Renal pelvis (tissue), 12 donors: Measurements from ENCODE around the gene GMCL2. TPM values are rescaled to one million over a fixed set of nuclear protein-coding genes. Genes with fewer than 3 reads are reported as not detected.
"Not testable (repeated sequence)": the region's sequence is repeated elsewhere in the genome, so short reads cannot be mapped to it uniquely, and the experiment has no call there.

Source experiments
- DNase-seq: peaks from one replicate; pipeline ENCODE4 v3.0.0-alpha.2; 2013
- long read RNA-seq, 16 experiments: transcript quantifications; one replicate each; lab custom pipeline, GENCODE V29; 2026
- polyA plus RNA-seq, 3 donors: library from polyadenylated mRNA; unstranded; fragments of 120-200 nt; gene quantifications; one replicate each; pipeline ENCODE4 v1.2.1, GENCODE V29; 2013; ENCODE audit not compliant: insufficient read length in 3 of 3

The GMCL2 gene, protein sequence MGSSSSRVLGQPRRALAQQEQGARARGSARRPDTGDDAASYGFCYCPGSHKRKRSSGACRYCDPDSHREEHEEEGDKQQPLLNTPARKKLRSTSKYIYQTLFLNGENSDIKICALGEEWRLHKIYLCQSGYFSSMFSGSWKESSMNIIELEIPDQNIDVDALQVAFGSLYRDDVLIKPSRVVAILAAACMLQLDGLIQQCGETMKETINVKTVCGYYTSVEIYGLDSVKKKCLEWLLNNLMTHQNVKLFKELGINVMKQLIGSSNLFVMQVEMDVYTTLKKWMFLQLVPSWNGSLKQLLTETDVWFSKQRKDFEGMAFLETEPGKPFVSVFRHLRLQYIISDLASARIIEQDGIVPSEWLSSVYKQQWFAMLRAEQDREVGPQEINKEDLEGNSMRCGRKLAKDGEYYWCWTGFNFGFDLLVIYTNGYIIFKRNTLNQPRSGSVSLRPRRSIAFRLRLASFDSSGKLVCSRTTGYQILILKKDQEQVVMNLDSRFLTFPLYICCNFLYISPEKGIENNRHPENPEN
- polyA plus RNA-seq = not detected
- long read RNA-seq, donor 1 = 0 reads
- long read RNA-seq, donor 2 = 0 reads
- long read RNA-seq, donor 3 = 0 reads
- long read RNA-seq, donor 4 = 0 reads
- long read RNA-seq, donor 5 = 0 reads
- long read RNA-seq, donor 6 = 0 reads
- long read RNA-seq, donor 7 = 0 reads
- long read RNA-seq, donor 8 = 0 reads
- long read RNA-seq, donor 9 = 0 reads
- long read RNA-seq, donor 10 = 0 reads
- long read RNA-seq, donor 11 = 0 reads
- long read RNA-seq, donor 12, partial matches to known transcripts = 312 of 382 reads
- long read RNA-seq, donor 12, other reads (novel, unspliced or antisense) = 70 of 382 reads
- long read RNA-seq, donor 13 = 0 reads
- long read RNA-seq, donor 14, partial matches to known transcripts = 449 of 491 reads
- long read RNA-seq, donor 14, other reads (novel, unspliced or antisense) = 40 of 491 reads
- long read RNA-seq, donor 15 = 0 reads
- long read RNA-seq, donor 16 = 0 reads

DNA sequence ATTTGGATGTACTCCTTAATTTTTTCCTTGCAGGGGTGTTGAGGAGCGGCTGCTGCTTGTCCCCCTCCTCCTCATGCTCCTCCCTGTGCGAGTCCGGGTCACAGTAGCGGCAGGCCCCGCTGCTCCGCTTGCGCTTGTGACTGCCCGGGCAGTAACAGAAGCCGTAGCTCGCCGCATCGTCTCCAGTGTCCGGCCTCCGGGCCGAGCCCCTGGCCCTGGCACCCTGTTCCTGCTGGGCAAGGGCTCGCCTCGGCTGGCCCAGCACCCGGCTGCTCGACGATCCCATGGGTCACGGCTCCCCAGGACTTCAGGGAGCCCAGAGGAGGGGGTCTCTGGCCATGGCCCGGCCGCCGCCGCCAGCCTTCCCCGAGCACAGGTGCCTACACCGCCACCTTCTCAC is at the start of gene GMCL2:
Gene GMCL2, minus strand, starts transcription at position 358 of the 400 bp plus-strand sequence. Its CDS starts 72 bp downstream, at position 286.
- DNase-seq = no peak

DNA sequence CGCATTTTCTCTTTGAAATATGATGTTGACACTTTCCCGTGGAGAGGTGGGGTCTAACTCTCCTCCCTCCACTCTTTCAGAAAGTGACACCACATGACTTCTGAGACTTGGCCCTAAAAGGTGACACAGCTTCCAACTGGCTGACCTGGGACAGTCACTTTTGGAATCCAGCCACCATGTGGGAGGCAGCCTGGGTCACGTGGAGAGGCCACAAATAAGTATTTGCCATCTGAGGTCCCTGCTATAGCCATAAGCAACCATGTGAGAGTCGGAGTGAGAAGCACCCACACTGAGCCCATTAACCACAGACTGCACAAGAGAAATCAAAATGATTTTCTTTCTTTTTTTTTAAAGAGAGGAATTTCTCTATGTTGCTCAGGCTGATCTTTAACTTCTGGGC is 49.5 kb upstream of the GMCL2 start:
- DNase-seq = no peak

DNA sequence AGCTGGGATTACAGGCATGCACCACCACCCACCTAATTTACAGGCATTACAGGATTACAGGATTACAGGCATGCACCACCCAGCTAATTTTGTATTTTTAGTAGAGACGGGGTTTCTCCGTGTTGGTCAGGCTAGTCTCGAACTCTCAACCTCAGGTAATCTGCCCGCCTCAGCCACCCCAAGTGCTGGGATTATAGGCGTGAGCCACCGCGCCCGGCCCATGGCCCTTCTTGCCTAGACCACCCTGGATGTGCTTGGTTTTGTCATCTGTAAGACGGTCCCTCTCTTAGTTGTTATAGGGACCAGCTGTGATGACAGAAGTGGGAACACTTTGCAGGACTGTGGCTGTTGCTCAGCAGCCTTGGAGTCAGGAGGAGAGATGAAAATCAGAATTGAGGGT is 49.0 kb upstream of the GMCL2 start:
- no peak for DNase-seq

DNA sequence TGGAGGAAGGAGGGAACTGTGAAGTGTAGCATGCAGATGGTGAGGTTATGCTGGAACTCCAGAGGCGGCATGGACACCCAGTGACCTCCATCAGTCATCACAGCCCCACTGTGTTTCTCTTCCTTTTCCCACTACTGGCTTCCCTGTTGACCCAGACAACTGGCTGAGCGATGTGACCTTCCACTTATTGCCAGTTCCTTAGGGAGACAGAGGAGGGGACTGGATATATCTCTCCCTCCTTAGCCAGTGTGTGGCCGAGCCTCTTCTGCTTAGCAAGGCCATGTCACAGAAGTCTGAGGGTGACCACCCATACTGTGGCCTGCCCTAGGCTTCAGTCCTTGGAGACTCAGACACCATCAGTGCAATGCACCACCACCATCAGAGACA is 48.4 kb upstream of the GMCL2 start:
- no peak for DNase-seq

DNA sequence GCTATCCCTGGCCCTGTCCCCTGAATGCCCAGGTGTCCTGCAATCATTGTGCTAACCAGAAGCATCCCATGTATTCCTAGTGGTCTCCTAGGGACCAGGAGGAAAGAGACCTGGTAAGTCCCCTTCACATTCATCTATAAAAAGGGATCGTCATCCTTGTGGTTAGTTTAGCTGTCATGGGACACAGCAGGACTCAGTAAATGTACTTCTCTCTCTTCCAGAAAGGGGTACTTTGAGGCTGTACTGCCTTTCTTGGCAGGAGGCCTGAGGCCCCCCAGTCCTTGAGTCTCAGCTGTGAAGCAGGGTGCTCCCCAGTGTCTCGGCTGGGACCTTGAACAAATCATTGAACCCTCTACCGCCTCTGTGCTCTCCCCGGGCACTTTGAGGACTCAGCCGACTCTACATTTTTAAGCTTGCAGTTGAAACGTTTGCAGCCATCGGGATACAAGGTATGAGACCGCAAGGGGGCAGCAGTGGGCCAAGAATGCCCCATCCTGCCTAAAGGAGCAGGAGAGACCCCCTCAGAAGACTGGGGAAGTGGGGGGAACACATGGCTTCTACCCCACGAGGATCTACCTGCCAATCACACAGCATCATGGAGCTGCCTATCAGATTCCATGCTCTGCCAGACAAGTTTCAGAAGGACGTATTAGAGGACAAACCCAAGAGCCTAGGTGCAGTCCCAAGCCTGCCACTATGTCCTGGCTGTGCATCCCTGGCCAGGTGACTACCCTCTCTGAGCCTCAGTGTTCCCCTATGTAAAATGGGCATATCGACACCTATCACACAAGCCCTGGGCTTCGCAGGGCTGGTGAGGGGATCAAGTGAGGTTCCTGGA is 47.8 kb upstream of the GMCL2 start:
- DNase-seq = peak; percentile 67

DNA sequence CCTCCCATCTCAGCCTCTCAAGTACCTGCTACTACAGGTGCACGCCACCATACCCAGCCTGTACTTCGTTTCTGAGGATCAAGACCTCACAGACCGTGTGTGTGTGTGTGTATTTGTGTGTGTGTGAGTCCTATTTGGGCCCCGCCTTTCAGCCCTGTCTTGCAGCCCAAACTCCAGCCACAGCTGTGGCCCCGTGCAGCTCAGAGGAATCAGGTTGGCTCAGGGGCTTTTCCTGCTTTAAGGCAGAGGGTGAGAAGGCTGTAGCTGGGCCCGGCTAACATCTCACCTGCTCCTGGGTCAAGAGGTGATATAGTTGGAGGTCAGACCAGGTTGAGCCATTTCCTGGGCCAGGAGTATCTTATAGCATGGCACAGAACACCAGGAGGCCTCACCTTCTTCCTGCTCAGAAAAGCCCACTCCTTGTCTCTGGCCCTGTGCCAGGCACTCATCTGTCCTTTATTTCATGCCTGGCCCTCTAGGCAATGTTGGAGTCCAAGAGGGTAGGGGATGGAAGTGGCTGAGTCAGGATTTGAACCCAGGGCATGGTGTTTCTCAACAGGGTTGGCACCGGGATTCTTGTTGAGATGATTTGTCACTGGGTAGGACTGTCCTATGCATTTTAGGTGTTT is 47.1 kb upstream of the GMCL2 start:
- no peak for DNase-seq

DNA sequence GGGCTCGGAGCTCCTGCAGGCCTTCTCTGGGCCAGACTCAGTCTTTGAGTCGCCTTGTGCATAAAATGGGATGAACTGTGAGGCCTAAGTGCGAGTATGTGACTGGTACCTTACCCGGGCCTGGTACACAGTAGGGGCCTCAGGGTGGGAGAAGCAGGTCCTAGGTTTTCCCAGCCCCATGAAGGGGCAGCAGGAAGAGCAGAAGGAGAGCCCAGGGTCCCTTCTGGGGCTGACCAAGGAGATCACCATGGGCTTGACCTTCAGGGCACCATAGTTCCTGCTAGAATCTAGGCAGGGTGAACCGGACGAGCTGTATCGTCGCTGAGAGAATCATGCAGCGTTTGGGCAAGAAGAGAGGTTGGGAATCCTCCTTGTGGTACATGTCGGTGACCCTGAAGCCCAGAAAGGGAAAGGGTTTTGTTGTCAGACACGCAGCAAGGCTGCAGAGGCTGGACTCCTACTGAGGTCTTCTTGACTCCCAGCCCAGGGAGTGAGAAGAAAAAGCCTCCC is 45.8 kb upstream of the GMCL2 start:
- no peak for DNase-seq

DNA sequence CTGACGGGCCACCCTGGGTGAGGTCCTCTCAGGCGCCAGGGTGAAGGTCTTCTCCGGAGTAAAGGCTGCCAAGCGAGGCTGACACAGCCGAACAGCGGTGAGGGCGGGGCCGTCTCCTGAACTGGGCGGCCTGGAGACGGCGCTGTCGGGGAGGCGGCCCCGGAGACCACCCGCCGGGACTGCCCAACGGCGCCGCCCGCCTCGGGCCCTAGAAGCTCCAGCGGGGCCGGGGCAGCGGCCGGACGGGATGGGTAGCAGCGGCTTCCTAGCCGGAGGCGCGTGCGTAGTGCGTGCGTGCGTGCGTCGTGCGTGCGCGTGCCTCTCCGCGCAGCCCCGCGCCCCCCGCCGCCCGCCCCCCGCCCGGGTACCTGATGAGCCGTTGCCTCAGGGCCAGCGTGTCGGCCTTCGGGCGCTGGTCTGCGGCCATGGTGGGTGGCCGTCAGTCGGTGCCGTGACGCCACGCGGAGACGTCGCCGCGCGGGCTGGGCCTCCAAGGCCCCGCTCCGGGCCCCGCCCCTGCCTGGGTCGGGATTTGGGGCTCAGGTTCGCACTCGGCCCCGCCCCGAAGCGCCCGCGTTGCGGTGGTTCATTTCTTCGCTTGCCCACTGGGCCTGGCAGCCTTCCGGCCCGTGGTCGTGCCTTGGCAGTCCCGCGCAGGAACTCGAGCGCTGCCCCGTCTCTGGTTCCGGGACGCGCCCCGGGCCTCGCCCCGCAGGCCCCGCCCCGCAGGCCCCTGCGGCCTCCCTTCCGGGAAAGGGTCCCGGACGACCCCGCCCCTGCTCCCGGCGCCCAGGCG is 45.2 kb upstream of the GMCL2 start, which contains the start of gene PHYKPL:
Gene PHYKPL, minus strand, starts transcription at position 679 of the 796 bp plus-strand sequence. Its CDS starts 252 bp downstream, at position 427.
- peak; percentile 66 for DNase-seq

DNA sequence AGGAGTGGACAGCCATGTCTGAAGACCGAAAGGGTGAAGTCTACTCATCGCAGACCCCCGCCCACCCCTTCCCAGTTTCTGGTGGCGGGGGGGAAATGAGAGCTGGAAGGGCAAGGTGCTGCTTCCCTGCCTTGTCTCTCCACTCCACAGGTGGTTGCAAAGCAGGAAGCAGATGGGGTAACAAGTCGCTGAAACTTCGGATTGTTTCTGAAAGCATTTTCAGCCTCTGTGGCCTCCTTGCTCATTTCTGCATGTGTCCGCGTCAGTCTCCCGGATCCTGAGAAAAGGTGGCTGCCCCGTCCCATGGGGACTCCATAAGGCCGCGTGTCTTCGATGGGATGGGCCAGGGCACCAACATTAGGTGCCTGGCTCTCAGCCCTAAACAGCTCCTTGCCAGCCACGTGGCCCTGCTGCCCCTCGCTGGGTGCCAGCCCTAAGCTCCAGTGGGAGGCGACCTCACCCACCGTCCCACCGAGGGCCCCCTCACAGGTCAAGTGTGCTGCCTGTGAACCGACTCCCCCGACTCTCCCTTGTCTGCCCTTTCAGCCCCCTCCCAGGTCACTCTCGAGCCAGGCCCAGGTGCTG is 44.5 kb upstream of the GMCL2 start:
- no peak for DNase-seq

DNA sequence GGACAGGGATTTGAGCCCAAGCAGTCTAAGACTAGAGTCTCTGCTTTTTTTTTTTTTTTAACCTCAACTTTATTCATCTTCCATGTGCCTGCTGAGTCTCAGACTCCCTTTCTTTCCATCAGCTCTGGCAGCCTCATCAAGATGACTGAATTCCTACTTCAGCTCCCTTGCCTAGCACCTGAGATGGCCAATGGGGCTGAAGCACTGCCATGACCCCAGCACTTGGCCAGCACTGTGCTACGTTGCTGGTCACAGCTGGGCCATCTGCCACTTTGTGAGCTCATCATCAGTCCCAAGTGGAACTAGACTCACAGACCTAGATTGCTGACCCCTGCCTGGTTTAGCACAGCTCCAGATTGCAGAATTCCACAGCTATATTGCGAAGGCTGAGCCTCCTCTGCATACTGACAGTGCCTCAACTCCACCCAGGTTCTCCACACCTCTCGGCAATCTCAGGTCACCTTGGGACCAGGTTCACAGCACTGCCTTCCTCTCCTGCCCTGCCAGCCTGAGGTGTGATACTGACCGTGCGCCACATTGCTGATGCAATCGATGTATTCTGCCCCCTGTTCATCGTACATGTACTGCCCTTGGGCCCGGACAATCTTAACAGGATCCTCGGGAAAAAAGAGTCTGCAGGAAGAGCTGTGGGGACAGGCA is 43.8 kb upstream of the GMCL2 start:
- DNase-seq = no peak

DNA sequence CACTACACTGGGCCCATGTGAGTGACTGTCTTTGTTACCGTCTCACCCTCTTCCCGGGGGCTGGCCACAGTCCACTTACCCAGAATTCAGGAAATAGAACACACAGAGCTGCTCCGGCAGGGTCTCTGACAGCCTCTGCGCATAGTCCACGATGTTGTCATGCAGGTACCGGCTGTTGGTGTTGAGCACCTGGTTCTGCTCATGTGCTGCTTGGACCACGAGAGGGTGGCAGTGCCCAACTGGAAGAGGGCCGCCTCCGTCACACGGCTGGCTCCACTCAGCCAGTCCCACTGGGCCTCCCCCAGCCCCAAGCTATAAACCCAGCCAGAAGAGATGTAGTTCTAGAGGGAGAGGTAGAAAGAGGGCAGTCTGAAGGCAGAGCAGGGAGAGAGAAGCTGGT is 42.7 kb upstream of the GMCL2 start:
- DNase-seq = no peak

DNA sequence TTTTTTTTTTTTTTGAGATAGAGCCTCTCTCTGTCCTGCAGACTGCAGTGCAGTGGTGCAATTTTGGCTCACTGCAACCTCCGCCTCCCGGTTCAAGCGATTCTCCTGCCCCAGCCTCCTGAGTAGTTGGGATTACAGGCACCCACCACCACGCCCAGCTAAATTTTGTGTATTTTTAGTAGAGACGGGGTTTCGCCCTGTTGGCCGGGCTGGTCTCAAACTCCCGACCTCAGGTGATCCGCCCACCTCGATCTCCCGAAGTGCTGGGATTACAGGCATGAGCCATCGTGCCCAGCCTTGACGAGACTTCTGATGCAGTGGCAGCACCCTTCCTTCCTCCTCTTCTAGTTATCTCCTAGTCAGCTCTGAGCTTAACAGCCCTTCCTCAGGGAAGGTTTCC is 41.9 kb upstream of the GMCL2 start:
- DNase-seq = not testable (repeated sequence)

DNA sequence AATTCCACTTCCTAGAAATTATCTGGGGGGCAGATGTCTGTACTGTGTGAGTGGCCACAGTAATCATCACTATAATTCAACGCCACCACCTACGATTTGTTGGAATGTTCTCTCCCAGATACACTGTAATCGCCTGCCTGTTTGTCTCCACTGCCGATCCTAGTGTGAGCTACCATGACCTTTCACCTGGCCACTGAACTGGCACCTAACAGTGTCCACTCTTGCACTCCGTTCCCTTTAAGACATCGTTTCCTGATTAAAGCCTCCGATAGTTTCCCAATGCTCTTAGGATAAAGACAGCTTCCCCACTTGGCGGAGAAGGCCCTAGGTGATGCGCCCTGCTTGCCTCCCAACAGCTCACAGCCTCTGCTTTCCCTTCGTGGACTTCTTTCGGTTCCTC is 41.4 kb upstream of the GMCL2 start:
- DNase-seq = no peak

DNA sequence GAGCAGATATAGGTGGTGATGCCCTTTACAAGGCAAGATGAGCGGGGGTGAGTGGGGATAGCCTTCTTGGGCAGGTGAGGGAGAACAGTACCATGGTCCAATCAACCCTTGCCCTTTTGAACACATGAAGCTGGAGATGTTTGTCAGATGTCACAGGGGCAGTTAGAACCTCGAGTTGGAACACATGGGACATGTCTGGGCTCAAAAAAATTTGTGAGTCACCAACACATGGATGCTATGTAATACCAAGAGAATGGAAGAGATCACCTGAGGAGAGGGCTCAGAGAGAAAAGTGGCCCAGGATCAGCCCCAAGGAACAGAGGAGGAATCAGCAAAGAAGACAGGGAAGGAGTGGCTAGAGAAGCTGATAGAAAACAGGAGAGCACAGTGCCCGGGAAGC is 40.8 kb upstream of the GMCL2 start:
- DNase-seq = no peak

DNA sequence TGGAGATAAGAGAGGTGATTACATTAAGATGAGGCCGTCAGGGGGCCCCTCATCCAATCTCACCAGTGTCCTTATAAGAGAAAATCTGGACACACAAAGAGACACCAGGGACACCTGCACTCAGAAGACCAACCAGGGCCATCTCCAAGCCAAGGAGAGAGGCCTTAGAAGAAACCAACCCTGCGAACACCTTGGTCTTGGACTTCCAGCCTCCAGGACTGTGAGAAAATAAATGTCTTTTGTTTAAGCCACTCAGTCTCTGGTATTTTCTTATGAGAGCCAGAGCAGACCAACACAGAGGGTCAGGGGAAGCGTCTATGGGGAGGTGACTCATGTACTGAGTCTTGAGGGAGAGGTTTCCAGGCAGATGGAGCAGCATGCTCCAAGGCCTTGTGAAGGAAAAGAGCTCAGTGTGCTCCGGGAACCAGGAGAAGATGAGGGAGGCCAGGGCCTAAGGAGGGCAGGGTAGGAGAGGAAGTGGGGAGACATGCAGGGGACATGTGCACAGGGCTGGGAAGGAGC is 40.0 kb upstream of the GMCL2 start:
- DNase-seq = no peak

DNA sequence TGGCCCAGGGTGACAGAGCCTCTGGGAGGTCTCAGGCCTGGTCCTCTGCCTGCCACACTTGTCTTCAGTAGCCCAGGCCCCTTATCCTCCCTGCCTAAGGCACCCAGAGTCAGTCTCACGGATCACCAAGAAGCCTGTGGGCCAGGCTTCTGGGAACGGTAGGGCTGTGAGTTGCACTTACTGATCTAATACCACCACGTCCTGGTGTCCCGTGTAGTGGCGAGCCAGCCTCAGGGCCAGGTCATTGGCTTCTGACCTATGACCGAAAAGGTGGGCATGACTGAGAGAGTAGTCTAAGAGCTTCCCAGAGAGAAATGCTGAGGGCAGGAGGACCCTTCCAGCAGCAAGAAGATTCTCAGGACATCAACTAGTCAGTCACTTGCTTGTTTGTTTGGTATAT is 38.0 kb upstream of the GMCL2 start:
- DNase-seq = no peak

DNA sequence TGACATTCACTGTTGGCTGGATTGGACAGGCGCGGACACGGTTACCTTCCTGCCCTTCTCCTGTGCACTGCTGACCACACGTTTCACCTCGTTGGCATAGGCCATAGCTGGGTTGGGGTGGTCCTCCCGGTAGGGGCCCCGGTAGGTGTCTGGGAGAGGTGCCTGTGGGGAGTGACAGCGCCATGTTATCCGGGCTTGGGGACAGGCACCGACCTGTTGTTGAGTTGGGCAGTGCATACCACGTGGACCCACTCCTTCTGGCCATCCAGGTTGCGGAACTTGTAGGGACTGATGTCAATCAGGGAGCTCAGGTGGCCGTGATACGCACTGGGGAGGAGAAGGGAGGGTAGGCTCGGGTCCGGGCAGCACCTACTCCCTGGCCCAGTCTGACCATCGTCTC is 37.2 kb upstream of the GMCL2 start:
- no peak for DNase-seq

DNA sequence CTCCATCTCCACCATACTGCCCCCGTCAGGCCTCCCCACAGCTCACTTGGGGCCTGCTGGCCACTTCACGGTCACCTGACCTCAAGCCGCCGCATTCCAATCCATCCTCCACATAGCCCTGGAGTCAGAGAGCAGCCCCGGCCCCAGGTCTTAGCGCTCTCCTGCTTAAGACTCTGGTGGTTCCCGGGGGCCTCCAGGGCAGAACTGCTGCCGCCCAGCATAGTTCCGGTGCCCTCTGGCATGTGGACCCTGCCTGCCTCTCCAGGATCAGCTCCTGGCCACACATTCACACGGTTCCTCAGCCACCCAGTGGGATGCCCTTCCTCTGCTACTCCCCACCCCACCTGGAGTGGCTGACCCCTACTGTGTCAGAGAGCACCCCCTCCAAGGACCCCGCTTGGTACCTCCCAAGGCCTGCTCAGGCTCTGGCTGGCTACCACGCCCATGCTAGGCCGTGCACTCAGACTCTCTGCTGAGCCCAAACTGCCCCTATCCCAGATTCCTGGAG is 36.7 kb upstream of the GMCL2 start:
- peak; percentile 46 for DNase-seq
